ENCODE data around the gene NAALADL2.

Gene NAALADL2

DNA sequence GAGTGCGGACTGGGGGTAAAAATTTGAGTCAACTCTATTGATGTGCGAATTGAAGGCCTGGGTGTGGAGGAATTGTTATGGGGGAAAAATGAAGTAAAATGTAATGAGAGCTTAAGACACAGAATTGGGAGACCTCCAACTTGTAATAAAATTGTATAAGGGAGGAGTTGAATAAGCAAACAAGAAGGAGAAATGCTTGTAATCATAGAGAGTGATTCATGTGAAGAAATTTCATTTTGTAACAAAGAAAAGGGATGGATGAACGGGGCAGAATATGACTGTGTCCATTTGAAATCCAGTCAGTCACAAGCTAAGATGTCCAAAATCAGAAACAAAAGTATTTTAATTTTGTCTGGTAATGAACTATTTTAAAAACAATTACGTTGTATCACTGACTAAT is 552.3 kb downstream of the NAALADL2 start:
- no peaks in the 10 kb centered on the region for H3K36me3 ChIP-seq (ENCODE audit: insufficient read depth, low read length)
- H3K4me1 ChIP-seq (ENCODE audit: insufficient read depth, low read length, severe bottlenecking) = no peaks in the 10 kb centered on the region
- H4K20me1 ChIP-seq (ENCODE audit: insufficient read depth, low read length) = no peaks in the 10 kb centered on the region
- H3K27me3 ChIP-seq (ENCODE audit: insufficient read depth, low read length) = no peaks in the 10 kb centered on the region
- no peaks in the 10 kb centered on the region for H3K79me2 ChIP-seq (ENCODE audit: insufficient read depth, low read length)
- no peaks in the 10 kb centered on the region for H3F3A ChIP-seq (ENCODE audit: insufficient read depth, low read length)
- TF ChIP-seq EZH2 (IDR thresholded peaks at IDR 0.05; ENCODE audit: borderline replicate concordance, low read length) = no peak
- TF ChIP-seq, protein P1, sequence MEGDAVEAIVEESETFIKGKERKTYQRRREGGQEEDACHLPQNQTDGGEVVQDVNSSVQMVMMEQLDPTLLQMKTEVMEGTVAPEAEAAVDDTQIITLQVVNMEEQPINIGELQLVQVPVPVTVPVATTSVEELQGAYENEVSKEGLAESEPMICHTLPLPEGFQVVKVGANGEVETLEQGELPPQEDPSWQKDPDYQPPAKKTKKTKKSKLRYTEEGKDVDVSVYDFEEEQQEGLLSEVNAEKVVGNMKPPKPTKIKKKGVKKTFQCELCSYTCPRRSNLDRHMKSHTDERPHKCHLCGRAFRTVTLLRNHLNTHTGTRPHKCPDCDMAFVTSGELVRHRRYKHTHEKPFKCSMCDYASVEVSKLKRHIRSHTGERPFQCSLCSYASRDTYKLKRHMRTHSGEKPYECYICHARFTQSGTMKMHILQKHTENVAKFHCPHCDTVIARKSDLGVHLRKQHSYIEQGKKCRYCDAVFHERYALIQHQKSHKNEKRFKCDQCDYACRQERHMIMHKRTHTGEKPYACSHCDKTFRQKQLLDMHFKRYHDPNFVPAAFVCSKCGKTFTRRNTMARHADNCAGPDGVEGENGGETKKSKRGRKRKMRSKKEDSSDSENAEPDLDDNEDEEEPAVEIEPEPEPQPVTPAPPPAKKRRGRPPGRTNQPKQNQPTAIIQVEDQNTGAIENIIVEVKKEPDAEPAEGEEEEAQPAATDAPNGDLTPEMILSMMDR (IDR thresholded peaks at IDR 0.05; ENCODE audit: low read length) = no peak
- no peak overlapping the region for H3K4me2 ChIP-seq (ENCODE audit: low read length)
- no peak overlapping the region for H2AFZ ChIP-seq (ENCODE audit: low read length)
- no peak overlapping the region for H3K4me3 ChIP-seq (ENCODE audit: low read depth, low read length, poor library complexity, severe bottlenecking)
- no peak overlapping the region for H3K27ac ChIP-seq (ENCODE audit: low read depth, low read length, poor library complexity, severe bottlenecking)
- no peaks in the 10 kb centered on the region for H3K9me3 ChIP-seq (ENCODE audit: low read length)
- H3K9ac ChIP-seq (ENCODE audit: low read length) = no peak overlapping the region
- H3K9me2 ChIP-seq (ENCODE audit: low read depth, low read length) = no peaks in the 10 kb centered on the region

GRCh38 chr3:175411946-175412345 is 552.8 kb downstream of the NAALADL2 start:
- TF ChIP-seq, protein P1 (IDR thresholded peaks at IDR 0.05; ENCODE audit: low read length) = no peak
- no peak for TF ChIP-seq EZH2 (IDR thresholded peaks at IDR 0.05; ENCODE audit: borderline replicate concordance, low read length)
- Histone ChIP-seq H3K27me3 (ENCODE audit: insufficient read depth, low read length) (no peaks in the 10 kb centered on the region), H3K9me2 (ENCODE audit: low read depth, low read length) (no peaks in the 10 kb centered on the region), H3K79me2 (ENCODE audit: insufficient read depth, low read length) (no peaks in the 10 kb centered on the region), H4K20me1 (ENCODE audit: insufficient read depth, low read length) (no peaks in the 10 kb centered on the region), H3K9ac (ENCODE audit: low read length) (no peak overlapping the region), H3K36me3 (ENCODE audit: insufficient read depth, low read length) (no peaks in the 10 kb centered on the region), H3F3A (ENCODE audit: insufficient read depth, low read length) (no peaks in the 10 kb centered on the region), H3K9me3 (ENCODE audit: low read length) (no peaks in the 10 kb centered on the region), H3K4me2 (ENCODE audit: low read length) (no peak overlapping the region), H3K4me1 (ENCODE audit: insufficient read depth, low read length, severe bottlenecking) (no peaks in the 10 kb centered on the region), H2AFZ (ENCODE audit: low read length) (no peak overlapping the region), H3K27ac (ENCODE audit: low read depth, low read length, poor library complexity, severe bottlenecking) (no peak overlapping the region), H3K4me3 (ENCODE audit: low read depth, low read length, poor library complexity, severe bottlenecking) (no peak overlapping the region)

- H3K79me2 ChIP-seq (ENCODE audit: insufficient read depth, low read length) = no peaks in the 10 kb centered on the region
- no peak overlapping the region for H3K4me2 ChIP-seq (ENCODE audit: low read length)
- no peak overlapping the region for H3K4me3 ChIP-seq (ENCODE audit: low read depth, low read length, poor library complexity, severe bottlenecking)
- H3K9me3 ChIP-seq (ENCODE audit: low read length) = no peaks in the 10 kb centered on the region
- H3K27ac ChIP-seq (ENCODE audit: low read depth, low read length, poor library complexity, severe bottlenecking) = no peak overlapping the region
- no peak overlapping the region for H2AFZ ChIP-seq (ENCODE audit: low read length)
- TF ChIP-seq, protein P1 (IDR thresholded peaks at IDR 0.05; ENCODE audit: low read length) = no peak
- no peak for TF ChIP-seq EZH2 (IDR thresholded peaks at IDR 0.05; ENCODE audit: borderline replicate concordance, low read length)
- H3K9ac ChIP-seq (ENCODE audit: low read length) = no peak overlapping the region
- H3K4me1 ChIP-seq (ENCODE audit: insufficient read depth, low read length, severe bottlenecking) = no peaks in the 10 kb centered on the region
- H3F3A ChIP-seq (ENCODE audit: insufficient read depth, low read length) = no peaks in the 10 kb centered on the region
- 0 out of 2 replicates have a peak, but pooled peaks cover 2% of the 10 kb centered on the region for H4K20me1 ChIP-seq (ENCODE audit: insufficient read depth, low read length)
- no peaks in the 10 kb centered on the region for H3K36me3 ChIP-seq (ENCODE audit: insufficient read depth, low read length)
- H3K27me3 ChIP-seq (ENCODE audit: insufficient read depth, low read length) = no peaks in the 10 kb centered on the region
- H3K9me2 ChIP-seq (ENCODE audit: low read depth, low read length) = no peaks in the 10 kb centered on the region
Measured at GRCh38 chr3:175413926-175414325, 554.8 kb downstream of the NAALADL2 start.

Measured in OCI-LY1 (cell line).